ENCODE measurements around the gene C5orf34.

Gene C5orf34

DNA sequence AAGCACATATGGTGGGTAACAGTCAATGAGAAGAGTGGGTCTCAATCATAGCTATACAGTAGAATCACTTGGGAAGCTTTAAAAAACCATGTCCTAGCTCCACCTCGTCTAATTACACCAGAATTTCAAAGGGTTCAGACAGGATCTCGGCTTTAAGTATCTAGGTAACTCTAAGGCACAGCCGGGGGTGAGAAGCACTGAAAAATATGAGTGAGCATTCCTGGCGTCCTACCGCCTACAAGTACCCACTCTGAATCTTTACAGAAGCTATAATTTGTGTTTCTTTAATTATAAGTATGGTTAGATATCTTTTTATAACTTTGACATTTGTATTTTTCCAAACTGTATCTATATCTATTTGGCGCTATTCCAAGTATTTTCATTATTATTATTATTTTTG, 25.8 kb upstream of the C5orf34 start:
- H3K27ac ChIP-seq: no peak overlapping the region
- no peak for TF ChIP-seq ZFX (IDR thresholded peaks at IDR 0.05)
- TF ChIP-seq, protein P1, sequence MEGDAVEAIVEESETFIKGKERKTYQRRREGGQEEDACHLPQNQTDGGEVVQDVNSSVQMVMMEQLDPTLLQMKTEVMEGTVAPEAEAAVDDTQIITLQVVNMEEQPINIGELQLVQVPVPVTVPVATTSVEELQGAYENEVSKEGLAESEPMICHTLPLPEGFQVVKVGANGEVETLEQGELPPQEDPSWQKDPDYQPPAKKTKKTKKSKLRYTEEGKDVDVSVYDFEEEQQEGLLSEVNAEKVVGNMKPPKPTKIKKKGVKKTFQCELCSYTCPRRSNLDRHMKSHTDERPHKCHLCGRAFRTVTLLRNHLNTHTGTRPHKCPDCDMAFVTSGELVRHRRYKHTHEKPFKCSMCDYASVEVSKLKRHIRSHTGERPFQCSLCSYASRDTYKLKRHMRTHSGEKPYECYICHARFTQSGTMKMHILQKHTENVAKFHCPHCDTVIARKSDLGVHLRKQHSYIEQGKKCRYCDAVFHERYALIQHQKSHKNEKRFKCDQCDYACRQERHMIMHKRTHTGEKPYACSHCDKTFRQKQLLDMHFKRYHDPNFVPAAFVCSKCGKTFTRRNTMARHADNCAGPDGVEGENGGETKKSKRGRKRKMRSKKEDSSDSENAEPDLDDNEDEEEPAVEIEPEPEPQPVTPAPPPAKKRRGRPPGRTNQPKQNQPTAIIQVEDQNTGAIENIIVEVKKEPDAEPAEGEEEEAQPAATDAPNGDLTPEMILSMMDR (conservative IDR thresholded peaks at IDR 0.05): no peak

DNA sequence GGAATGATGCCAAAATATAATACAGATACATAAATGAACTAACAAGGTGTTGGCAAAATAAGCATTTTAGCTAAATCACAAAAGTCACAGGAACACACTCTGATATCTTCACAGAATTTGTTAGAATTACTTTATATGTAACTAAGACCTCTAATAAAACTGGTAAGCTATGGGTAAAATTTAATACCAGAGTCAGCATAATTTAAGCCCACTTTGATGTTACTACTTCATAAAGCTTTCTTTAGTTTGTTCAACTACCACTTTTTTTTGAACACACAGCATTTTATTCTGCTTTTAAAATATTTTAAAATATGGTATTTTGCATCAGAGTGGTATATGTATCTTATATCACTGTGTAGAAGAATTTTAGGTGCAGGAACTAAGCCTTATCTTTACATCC, 22.0 kb upstream of the C5orf34 start:
- no peak overlapping the region for H3K27ac ChIP-seq
- TF ChIP-seq, protein P1 (conservative IDR thresholded peaks at IDR 0.05): no peak
- no peak for TF ChIP-seq ZFX (IDR thresholded peaks at IDR 0.05)

DNA sequence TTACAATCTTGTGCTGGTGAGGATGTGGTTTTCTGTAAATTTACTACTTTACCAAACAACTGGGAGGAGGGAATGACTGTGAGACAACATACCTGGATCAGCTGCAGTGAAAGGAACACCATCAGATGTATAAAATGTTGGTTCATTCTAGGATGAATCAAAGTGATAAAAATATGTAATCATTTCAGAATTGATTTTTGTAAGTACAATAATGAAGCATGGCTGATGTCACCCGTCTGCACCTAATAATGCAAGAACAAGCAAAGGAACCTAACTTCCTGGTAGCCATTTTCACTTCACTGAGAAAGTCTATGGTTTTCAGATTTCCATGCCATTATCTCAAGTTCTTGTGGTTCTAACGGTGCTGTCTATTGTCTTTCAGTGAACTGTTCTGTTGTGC, 18.7 kb upstream of the C5orf34 start:
- TF ChIP-seq, protein P1 (conservative IDR thresholded peaks at IDR 0.05): no peak
- no peak for TF ChIP-seq ZFX (IDR thresholded peaks at IDR 0.05)
- no peak overlapping the region for H3K27ac ChIP-seq

- H3K27ac ChIP-seq: no peak overlapping the region
Observed at GRCh38 chr5:43530648-43531047, 15.7 kb upstream of the C5orf34 start.

DNA sequence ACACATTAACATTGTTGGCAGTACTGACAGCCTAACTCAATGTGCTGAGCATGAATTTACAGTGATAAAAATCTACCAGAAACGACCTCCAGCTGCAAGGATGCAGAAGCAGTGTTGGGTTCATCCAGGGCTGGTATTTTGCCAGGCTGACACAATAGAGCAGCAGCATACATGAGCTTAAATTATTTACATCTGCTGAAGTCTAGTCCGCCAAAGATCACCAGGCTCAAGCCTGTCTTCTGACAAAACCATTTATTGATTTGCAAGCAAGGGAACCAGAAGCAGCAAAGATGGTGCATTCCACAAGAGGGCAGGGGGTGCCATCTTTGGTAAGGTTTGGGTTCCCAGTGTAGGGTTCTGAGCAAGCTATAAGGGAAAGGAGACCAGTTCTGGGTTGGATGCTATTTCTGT, 8.7 kb upstream of the C5orf34 start:
- no peak for TF ChIP-seq ZFX (IDR thresholded peaks at IDR 0.05)
- TF ChIP-seq, protein P1 (conservative IDR thresholded peaks at IDR 0.05): no peak
- no peak overlapping the region for H3K27ac ChIP-seq

More at GRCh38 chr5:43530648-43531047, 15.7 kb upstream of the C5orf34 start:
- no peak for TF ChIP-seq ZFX (IDR thresholded peaks at IDR 0.05)
- TF ChIP-seq, protein P1 (conservative IDR thresholded peaks at IDR 0.05): no peak

- no peak overlapping the region for H3K27ac ChIP-seq
- TF ChIP-seq ZFX (IDR thresholded peaks at IDR 0.05): no peak
- TF ChIP-seq, protein P1 (conservative IDR thresholded peaks at IDR 0.05): no peak
Observed at GRCh38 chr5:43520615-43521014, 5.7 kb upstream of the C5orf34 start.

- H3K27ac ChIP-seq: no peak overlapping the region
Observed at GRCh38 chr5:43515678-43516048, 715 bp upstream of the C5orf34 start.

More at GRCh38 chr5:43515678-43516048, 715 bp upstream of the C5orf34 start:
- no peak for TF ChIP-seq ZFX (IDR thresholded peaks at IDR 0.05)
- TF ChIP-seq, protein P1 (conservative IDR thresholded peaks at IDR 0.05): no peak
